Measurements from ENCODE around the gene SNHG17. TPM values are rescaled to one million over a fixed set of nuclear protein-coding genes. Genes with fewer than 3 reads are reported as not detected.
"Not testable (repeated sequence)": the region's sequence is repeated elsewhere in the genome, so short reads cannot be mapped to it uniquely, and the experiment has no call there.

SNHG17 gene
- total RNA-seq, 2 donors from 2014 or later = 8.9 to 38.9 TPM

- H3K27ac ChIP-seq = no peak overlapping the region
- no peak overlapping the region for H3K4me3 ChIP-seq
- no peak for TF ChIP-seq CTCF (IDR thresholded peaks at IDR 0.05)
- no peak for DNase-seq (ENCODE audit: low spot score)
- ATAC-seq (ENCODE audit: insufficient number of reproducible peaks, low FRiP score, low read depth) = no peak
- no peaks in the 10 kb centered on the region for H3K36me3 ChIP-seq
- H3K9me3 ChIP-seq = no peaks in the 10 kb centered on the region
- H3K4me1 ChIP-seq (ENCODE audit: control insufficient read depth in 1 of 2, low read depth in 2 of 2) = no peaks in the 10 kb centered on the region
- H3K27me3 ChIP-seq (replicated peaks; ENCODE audit: insufficient read depth) = no peaks in the 10 kb centered on the region
Observed at GRCh38 chr20:38402816-38403215, 32.3 kb downstream of the SNHG17 start.

- ATAC-seq (ENCODE audit: insufficient number of reproducible peaks, low FRiP score, low read depth) = no peak
- no peaks in the 10 kb centered on the region for H3K9me3 ChIP-seq
- H3K36me3 ChIP-seq = no peaks in the 10 kb centered on the region
- no peak overlapping the region for H3K4me3 ChIP-seq
- H3K4me1 ChIP-seq (ENCODE audit: control insufficient read depth in 1 of 2, low read depth in 2 of 2) = no peaks in the 10 kb centered on the region
- no peak overlapping the region for H3K27ac ChIP-seq
- TF ChIP-seq CTCF (IDR thresholded peaks at IDR 0.05) = no peak
- DNase-seq (ENCODE audit: low spot score) = no peak
- no peaks in the 10 kb centered on the region for H3K27me3 ChIP-seq (replicated peaks; ENCODE audit: insufficient read depth)
Observed at GRCh38 chr20:38402089-38402488, 33.0 kb downstream of the SNHG17 start.

- H3K27me3 ChIP-seq (replicated peaks; ENCODE audit: insufficient read depth); H3K36me3 ChIP-seq; H3K9me3 ChIP-seq; H3K4me3 ChIP-seq; ATAC-seq (ENCODE audit: insufficient number of reproducible peaks, low FRiP score, low read depth); DNase-seq (ENCODE audit: low spot score): not testable (repeated sequence)
- peaks cover 7 to 17% of the 10 kb centered on the region in 2 donors for H3K4me1 ChIP-seq (ENCODE audit: control insufficient read depth in 1 of 2, low read depth in 2 of 2)
- peak overlapping the region; percentile 45 to 50 for H3K27ac ChIP-seq
Observed at GRCh38 chr20:38395751-38396395, 39.3 kb downstream of the SNHG17 start.

GRCh38 chr20:38395165-38395564, 40.0 kb downstream of the SNHG17 start:
- Histone ChIP-seq H3K27ac (peak overlapping the region; percentile 50 to 63), H3K4me1 (ENCODE audit: control insufficient read depth in 1 of 2, low read depth in 2 of 2) (peaks cover 7 to 17% of the 10 kb centered on the region in 2 donors), H3K27me3 (replicated peaks; ENCODE audit: insufficient read depth) (no peaks in the 10 kb centered on the region), H3K9me3 (no peaks in the 10 kb centered on the region), H3K36me3 (no peaks in the 10 kb centered on the region), H3K4me3 (no peak overlapping the region)
- DNase-seq (ENCODE audit: low spot score) (no peak), ATAC-seq (ENCODE audit: insufficient number of reproducible peaks, low FRiP score, low read depth) (no peak)
- TF ChIP-seq CTCF (IDR thresholded peaks at IDR 0.05) = no peak

- H3K4me3 ChIP-seq = no peak overlapping the region
- no peaks in the 10 kb centered on the region for H3K27me3 ChIP-seq (replicated peaks; ENCODE audit: insufficient read depth)
- H3K9me3 ChIP-seq = no peaks in the 10 kb centered on the region
- peaks cover 7 to 17% of the 10 kb centered on the region in 2 donors for H3K4me1 ChIP-seq (ENCODE audit: control insufficient read depth in 1 of 2, low read depth in 2 of 2)
- ATAC-seq (ENCODE audit: insufficient number of reproducible peaks, low FRiP score, low read depth) (no peak), DNase-seq (ENCODE audit: low spot score) (no peak)
- no peak for TF ChIP-seq CTCF (IDR thresholded peaks at IDR 0.05)
- H3K36me3 ChIP-seq = no peaks in the 10 kb centered on the region
- H3K27ac ChIP-seq = no peak overlapping the region
Observed at GRCh38 chr20:38393259-38393658, 41.9 kb downstream of the SNHG17 start.

- peaks cover 7 to 17% of the 10 kb centered on the region in 2 donors for H3K4me1 ChIP-seq (ENCODE audit: control insufficient read depth in 1 of 2, low read depth in 2 of 2)
- no peak for TF ChIP-seq CTCF (IDR thresholded peaks at IDR 0.05)
- no peaks in the 10 kb centered on the region for H3K27me3 ChIP-seq (replicated peaks; ENCODE audit: insufficient read depth)
- ATAC-seq (ENCODE audit: insufficient number of reproducible peaks, low FRiP score, low read depth) (no peak), DNase-seq (ENCODE audit: low spot score) (no peak)
- H3K27ac ChIP-seq = no peak overlapping the region
- H3K4me3 ChIP-seq = no peak overlapping the region
- H3K9me3 ChIP-seq = no peaks in the 10 kb centered on the region
- no peaks in the 10 kb centered on the region for H3K36me3 ChIP-seq
Observed at GRCh38 chr20:38392356-38392755, 42.8 kb downstream of the SNHG17 start.

Data from thoracic aorta (tissue), 2 donors.